HG03095 (cell line): ENCODE measurements around the gene CSNK1A1.
"Not testable (repeated sequence)": the region's sequence is repeated elsewhere in the genome, so short reads cannot be mapped to it uniquely, and the experiment has no call there.

ENCODE experiments used
- ATAC-seq: cut with Tn5 transposase; IDR thresholded peaks from one replicate; pipeline ENCODE4 v1.9.1; 2021; ENCODE audit warnings: moderate library complexity; ENCODE audit not compliant: unreplicated experiment

The CSNK1A1 gene

GRCh38 chr5:149490599-149491485, 60.4 kb downstream of the CSNK1A1 start:
- no peak for ATAC-seq

DNA sequence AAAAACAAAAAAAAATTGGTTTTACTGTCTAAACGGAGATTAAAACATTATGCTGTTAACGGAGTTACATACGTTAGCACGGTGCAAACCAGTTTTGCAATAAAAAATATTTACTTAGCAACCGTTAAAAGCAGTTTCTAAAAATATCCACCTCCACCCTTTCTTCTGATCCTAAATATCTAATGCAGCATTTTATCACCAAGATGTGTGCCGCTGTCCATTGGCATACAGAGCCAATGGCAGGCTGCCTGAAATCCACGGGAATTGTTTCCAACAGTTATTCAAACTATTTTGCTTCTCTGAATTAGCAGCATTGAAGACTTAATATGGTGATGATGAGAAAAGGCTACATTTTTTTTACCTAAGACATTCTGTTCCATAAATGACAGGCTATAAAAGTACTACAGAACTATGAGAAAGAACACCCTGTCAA, 61.6 kb downstream of the CSNK1A1 start:
- no peak for ATAC-seq

DNA sequence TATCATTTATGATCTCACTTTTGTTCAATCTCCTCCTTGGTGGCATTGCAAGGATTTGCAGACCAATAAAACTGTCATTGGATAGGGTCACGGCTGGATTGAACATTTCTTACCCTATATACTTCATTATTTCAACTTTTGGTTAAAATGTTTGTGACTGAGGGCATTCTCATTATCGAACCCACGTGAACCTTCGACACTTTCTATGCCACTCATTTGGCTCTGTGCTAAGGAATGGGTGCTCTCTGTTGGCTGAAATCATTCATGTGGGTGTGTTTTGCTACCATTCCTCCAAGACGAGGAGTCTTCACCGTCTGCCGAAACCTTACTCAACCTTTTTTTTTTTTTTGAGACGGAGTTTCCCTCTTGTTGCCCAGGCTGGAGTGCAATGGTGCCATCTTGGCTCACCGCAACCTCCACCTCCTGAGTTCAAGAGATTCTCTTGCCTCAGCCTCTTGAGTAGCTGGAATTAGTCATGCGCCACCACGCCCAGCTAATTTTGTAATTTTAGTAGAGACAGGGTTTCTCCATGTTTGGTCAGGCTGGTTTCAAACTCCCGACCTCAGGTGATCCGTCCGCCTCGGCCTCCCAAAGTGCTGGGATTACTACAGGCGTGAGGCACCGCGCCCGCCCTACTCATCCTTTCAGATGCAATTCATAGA, 62.5 kb downstream of the CSNK1A1 start:
- ATAC-seq: no peak

DNA sequence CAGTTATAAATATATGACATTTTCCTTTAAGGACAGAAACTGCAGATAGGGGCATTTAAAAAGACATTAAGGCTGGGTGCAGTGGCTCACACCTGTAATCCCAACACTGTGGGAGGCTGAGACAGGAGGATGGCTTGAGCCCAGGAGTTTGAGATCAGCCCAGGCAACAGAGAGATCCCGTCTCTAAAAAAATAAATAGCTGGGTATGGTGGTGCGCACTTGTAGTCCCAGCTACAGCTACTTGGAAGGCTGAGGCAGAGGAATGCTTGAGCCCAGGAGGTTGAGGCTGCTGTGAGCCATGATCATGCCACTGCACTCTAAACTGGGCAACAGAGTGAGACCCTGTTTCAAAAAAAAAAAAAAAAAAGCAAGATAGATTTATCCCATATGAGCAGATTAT, 63.6 kb downstream of the CSNK1A1 start:
- ATAC-seq: no peak

DNA sequence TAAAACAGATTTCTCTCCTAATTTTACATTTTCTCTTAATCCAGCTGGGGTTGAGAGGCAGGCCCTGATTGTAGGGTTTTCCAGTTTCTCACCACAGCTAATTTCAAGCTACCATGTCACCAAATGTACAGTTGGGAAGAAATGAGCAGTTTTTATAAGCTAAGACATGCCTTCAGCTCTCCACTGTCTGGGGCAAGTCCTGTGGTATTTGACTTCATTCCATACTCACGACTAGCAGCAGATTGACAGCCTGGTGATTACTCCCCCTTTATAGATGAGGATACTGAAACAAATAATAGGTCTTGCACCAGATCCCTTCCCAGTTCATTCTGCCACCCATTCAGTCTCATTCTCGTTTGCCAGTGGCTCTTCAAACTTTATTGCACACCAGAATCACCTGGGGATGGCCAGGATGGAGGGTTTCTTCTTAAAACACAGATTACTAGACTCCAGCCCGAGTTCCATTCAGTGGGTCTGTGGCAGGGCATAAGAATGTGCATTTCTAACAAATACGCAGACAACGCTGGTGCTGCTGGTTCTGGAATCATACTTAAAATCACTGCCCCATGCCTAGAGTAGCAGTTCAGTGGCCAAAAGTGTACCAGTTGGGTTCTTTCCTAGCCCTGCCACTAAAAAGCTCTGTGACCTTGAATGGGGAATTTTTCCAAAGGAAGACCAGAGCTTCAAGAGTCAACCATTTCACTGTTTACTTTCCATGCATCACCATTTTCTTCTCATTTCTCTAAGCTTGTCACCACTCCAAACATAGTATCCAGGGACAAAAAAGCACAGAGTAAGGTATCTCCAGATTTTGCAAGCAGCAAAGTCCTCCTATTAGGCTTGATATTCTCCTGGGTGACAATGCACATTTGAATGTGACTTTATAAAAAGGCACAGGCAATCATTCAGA, 64.3 kb downstream of the CSNK1A1 start:
- ATAC-seq: no peak

DNA sequence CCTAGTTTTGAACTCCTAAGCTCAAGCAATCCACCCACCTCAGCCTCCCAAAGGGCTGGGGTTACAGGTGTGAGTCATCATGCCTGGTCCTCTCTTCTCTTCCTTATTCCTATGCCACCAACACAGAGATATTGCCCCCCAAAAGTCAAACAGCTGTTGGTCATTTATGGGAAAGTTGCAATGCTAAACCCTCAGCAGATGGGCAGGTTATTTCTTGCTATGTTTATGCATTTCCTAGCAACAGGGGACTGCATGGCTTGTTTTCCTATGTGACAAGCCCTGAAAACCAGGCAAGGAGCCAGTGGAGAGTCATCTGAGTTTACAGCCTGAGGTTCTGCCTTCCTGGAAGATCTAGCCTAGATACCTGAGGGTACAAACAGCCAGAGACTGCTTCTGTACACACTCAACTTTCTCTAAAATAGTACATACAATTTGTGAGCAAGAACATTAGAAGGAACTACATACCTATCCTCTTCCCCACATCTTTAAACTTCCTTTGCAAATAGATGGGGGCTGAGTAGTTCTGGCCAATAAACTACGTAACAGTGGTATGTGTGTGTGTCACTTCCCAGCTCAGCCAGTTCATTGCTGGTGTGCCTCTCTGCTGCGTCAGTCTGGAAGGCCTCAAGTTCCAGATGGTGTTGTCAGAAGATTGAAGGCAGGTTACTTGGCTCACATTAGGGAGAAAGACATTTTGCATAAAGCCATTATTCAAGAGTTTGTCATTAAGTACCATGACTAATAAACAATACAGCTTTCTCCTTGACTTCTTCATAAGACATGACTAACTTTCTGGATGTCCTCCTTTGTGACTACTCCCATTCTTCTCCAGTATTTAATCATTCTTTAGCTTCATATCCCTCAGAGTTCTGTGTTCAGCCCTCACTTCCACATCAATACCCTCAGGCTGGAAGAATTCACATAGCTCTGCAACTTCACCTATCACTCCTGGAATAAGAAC, 65.3 kb downstream of the CSNK1A1 start:
- no peak for ATAC-seq

GRCh38 chr5:149481485-149481884, 69.8 kb downstream of the CSNK1A1 start:
- no peak for ATAC-seq

DNA sequence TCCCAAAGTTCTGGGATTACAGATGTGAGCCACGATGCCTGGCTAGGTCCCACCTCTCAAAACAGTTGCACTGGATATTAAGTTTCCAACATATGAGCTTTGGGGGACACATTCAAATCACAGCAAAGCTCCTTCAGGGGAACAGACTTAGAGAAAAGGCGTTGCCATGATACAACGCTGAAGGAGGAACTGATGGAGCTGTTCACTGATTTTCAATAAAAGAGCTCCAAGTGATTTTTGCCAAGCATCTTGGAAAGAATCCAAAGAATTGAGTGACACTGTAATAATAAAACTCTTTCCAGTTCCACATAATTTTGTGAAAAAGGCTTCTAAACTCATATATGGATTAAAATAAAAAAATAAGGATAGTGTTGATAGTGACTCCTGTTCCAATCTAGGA, 72.5 kb downstream of the CSNK1A1 start:
- no peak for ATAC-seq

DNA sequence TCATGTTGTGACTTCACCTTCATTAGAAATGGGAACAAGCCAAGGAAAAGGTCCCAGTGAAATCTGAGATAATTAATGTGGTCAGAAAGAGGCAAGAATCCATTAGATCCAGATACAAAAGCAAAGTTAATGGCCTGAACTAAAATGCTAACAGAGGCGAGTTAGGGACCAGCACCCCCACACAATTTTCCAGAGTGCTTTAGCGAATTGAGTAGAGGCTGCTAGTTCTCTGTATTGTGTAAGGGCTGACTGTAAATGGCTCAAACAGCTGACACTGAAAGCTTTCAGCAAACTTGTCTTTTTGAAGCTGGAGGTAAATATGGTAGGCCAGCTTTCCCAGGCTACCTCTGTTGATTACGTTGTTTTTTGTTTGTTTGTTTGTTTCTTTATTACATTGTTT, 75.5 kb downstream of the CSNK1A1 start:
- ATAC-seq: no peak

- no peak for ATAC-seq
Observed at GRCh38 chr5:149474198-149474597, 77.0 kb downstream of the CSNK1A1 start.

- no peak for ATAC-seq
Observed at GRCh38 chr5:149473441-149473840, 77.8 kb downstream of the CSNK1A1 start.

- no peak for ATAC-seq
Observed at GRCh38 chr5:149472399-149472798, 78.8 kb downstream of the CSNK1A1 start.

DNA sequence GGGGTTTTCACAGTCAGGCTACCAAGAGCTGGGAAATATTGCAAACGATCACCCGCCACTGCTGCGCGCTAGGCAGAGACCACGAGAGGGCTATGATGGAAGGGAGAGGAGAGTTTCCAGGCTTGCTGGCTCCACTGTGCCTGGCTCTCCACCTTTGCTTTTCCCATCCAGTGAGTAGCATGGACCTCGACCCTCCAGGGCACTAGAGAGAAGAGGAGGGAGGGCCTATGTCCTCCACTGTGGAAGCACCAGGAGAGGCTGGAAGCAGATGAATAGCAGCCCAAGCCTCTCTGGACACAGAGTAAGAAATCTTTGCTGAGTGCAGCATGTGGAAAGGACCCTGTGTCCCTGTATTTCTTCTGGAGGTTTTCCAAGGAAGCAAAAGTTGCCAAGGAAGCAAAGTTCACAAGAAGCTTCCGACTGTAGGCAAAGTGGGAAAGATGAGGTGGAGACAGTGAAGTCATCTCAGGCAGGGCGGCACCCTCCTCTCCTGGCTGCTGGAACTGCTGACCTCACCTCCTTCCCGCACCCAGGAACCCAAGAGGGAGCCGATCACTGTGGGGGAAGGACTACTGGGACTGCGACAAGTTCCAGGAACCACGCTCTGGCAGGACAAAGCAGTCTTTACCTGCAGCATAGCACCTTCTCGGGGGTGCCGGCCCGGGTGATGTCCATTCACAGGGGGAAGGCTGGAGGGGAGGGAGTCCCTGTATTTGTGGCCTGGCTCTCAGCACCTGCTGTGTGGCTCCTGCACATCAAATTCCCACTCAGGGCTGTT, 79.6 kb downstream of the CSNK1A1 start:
- no peak for ATAC-seq

GRCh38 chr5:149470942-149471341, 80.3 kb downstream of the CSNK1A1 start:
- no peak for ATAC-seq

DNA sequence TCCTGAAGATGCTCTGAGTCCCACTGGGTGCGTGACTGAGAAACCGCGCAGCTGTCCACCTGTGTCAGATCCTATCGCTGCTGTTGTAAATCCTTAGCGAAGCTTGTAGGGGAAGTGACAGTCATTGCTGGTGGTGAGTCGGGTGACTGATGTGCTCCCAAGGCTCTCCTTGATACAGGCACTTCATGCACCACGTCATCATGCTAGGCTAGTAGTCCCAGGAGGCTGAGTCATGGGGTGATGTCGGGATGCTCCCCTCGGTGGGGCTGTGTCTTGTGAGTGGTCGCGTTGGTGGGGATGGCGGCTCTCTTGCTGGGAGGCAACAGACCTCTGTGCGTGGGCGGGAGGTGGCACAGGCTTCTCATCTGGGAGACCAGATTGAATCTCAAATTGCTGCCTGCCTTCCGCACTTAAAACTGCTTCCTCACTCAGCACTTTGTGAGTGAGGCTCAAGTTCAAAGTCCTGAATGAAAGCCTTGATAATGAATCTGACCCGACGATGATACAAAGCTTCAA, 84.7 kb downstream of the CSNK1A1 start:
- no peak for ATAC-seq

DNA sequence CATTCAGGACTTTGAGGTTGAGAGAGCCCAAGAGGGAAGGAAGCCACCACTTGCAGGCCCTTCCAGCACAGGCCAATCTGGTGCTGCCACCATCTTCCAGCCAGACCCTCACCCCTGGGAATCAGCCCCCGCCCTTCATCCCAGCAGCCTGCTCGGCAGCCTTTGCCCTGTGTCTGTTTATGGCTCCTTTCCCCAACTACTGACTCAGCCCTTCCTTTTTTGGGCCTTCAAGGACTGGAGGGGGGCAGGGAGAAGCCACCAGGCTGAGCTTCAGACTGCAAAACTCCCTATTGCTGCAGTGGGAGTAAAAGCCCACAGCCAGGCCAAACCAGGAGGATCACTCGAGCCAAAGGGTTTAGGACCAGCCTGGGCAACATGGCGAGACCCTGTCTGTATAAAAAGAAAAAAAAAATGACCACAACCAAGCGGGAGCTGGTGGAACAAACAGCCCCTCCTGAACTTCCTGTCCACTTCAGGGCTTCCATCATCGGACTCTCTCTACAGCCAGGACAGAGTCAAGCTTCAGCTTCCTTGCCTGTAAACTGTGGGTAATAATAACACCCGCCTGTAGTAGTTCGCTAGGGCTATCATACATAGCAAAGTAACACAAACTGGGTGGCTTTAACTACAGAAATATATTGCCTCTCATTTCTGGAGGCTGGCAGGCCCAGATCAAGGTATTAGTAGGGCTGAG, 86.3 kb downstream of the CSNK1A1 start:
- no peak for ATAC-seq

- not testable (repeated sequence) for ATAC-seq
Observed at GRCh38 chr5:149461907-149462306, 89.3 kb downstream of the CSNK1A1 start.

DNA sequence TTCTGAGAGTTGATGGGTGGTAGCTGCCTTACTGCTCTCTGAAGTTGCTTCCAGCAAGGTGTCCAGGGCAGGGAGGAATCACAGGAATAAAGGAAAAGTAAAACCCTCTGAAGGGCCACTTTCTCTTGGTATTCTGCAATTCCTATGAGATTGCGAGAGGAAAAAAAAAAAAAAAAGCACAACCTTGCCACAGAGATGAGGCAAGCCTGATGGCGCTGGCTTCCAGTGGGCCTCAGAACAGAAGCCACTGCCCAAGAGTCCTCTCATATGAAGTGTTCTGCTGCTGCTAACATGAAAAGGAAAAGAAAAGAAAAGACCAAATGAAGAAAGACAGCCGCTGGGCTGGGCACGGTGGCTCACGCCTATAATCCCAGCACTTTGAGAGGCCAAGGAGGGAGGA, 91.3 kb downstream of the CSNK1A1 start:
- no peak for ATAC-seq

DNA sequence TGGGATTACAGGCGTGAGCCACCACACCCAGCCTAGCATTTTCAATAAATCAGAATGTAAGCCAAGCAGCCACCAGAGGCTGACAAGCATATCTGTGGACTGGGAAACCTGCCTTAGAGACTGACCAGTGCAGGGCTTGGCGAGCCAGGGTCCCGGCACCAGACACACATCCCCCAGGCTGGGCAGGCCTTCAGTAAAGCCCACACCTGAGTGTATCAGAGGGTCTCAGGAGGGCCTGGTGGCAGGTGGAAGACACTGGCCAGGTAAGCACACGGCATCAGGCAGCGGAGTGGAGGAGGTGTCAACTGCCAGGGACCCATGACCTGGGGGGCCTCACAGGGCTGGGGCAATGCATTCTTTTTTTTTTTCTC, 93.9 kb downstream of the CSNK1A1 start:
- ATAC-seq: no peak
